AG09309 (cell line): ENCODE measurements around the gene LRP2.
"Not testable (repeated sequence)": the region's sequence is repeated elsewhere in the genome, so short reads cannot be mapped to it uniquely, and the experiment has no call there.

Experiments used
- DNase-seq: peaks from one replicate; pipeline ENCODE4 v3.0.0-alpha.2; 2010; ENCODE audit warnings: low read depth
- H3K4me3 ChIP-seq: 2 replicates; pipeline ENCODE4 v1.5.1; 2011; ENCODE audit warnings: mild to moderate bottlenecking, low read depth, low read length, moderate library complexity; ENCODE audit not compliant: control insufficient read depth
- CTCF ChIP-seq: IDR thresholded peaks from 2 replicates; pipeline ENCODE4 v1.5.1; 2011; ENCODE audit warnings: mild to moderate bottlenecking, low read depth, low read length, inconsistent platforms; ENCODE audit not compliant: insufficient read depth, control insufficient read depth; ENCODE audit errors: missing control alignments

Gene LRP2

GRCh38 chr2:169324581-169325260 is 37.6 kb downstream of the LRP2 start:
- no peak for TF ChIP-seq CTCF
- DNase-seq, result no peak
- H3K4me3 ChIP-seq, result no peak overlapping the region

GRCh38 chr2:169323841-169324240 is 38.5 kb downstream of the LRP2 start:
- no peak for TF ChIP-seq CTCF
- H3K4me3 ChIP-seq, result no peak overlapping the region
- no peak for DNase-seq

GRCh38 chr2:169320561-169320960 is 41.8 kb downstream of the LRP2 start:
- no peak for DNase-seq
- no peak overlapping the region for H3K4me3 ChIP-seq
- TF ChIP-seq CTCF, result no peak

GRCh38 chr2:169315357-169315756 is 47.0 kb downstream of the LRP2 start:
- DNase-seq, result no peak
- no peak for TF ChIP-seq CTCF

GRCh38 chr2:169308349-169308748 is 54.0 kb downstream of the LRP2 start:
- H3K4me3 ChIP-seq, DNase-seq: not testable (repeated sequence)

More at GRCh38 chr2:169315357-169315756, 47.0 kb downstream of the LRP2 start:
- H3K4me3 ChIP-seq, result no peak overlapping the region

GRCh38 chr2:169304689-169305088 is 57.6 kb downstream of the LRP2 start:
- DNase-seq, H3K4me3 ChIP-seq: not testable (repeated sequence)

- DNase-seq, result no peak
- H3K4me3 ChIP-seq, result no peak overlapping the region
- no peak for TF ChIP-seq CTCF
Measured at GRCh38 chr2:169303579-169304305, 58.6 kb downstream of the LRP2 start.
